ENCODE measurements around the gene TMEM92. TPM values are rescaled to one million over a fixed set of nuclear protein-coding genes. Genes with fewer than 3 reads are reported as not detected.

TMEM92 gene
- total and polyA plus RNA-seq, 7 donors: 0.01 to 0.07 TPM; not detected in 5

- Histone ChIP-seq H3K9me3 (no peaks in the 10 kb centered on the region), H3K4me1 (no peaks in the 10 kb centered on the region), H3K27ac (no peak overlapping the region), H3K27me3 (ENCODE audit: insufficient read depth in 3 of 3, low read length in 2 of 3) (peaks cover 0 to 45% (median 17%) of the 10 kb centered on the region in 3 donors), H3K4me3 (no peak overlapping the region), H3K36me3 (ENCODE audit: insufficient read depth in 1 of 2, low read depth in 1 of 2) (no peaks in the 10 kb centered on the region)
- 36 to 39% (median 37%) methylated on average over 8 of the region's 8 CpGs for WGBS, 3 donors
- no peak for TF ChIP-seq CTCF (IDR thresholded peaks at IDR 0.05)
- intact Hi-C loops (cut with DNase I): loop anchor here in 1 of 2 donors (10.0 kb wide), 1 partner anchor 242 kb away; no protein-coding TSS in a partner anchor
- DNase-seq (peak in 1 of 2 donors; percentile 12), ATAC-seq (no peak)
Observed at GRCh38 chr17:50276588-50277356, 2.5 kb downstream of the TMEM92 start.

GRCh38 chr17:50277357-50277754 lies 3.1 kb downstream of the TMEM92 start:
- no peaks in the 10 kb centered on the region for H3K4me1 ChIP-seq
- ATAC-seq: no peak
- WGBS, 3 donors: 23 to 25% (median 24%) methylated on average over 5 of the region's 5 CpGs
- H3K9me3 ChIP-seq: no peaks in the 10 kb centered on the region
- H3K27ac ChIP-seq: no peak overlapping the region
- H3K27me3 ChIP-seq (ENCODE audit: insufficient read depth in 3 of 3, low read length in 2 of 3): peaks cover 0 to 45% (median 17%) of the 10 kb centered on the region in 3 donors
- intact Hi-C loops (cut with DNase I): loop anchor here in 1 of 2 donors (10.0 kb wide), 1 partner anchor 243 kb away; no protein-coding TSS in a partner anchor
- no peak for TF ChIP-seq CTCF (IDR thresholded peaks at IDR 0.05)
- peak in 1 of 2 donors; percentile 28 for DNase-seq
- H3K4me3 ChIP-seq: no peak overlapping the region
- no peaks in the 10 kb centered on the region for H3K36me3 ChIP-seq (ENCODE audit: insufficient read depth in 1 of 2, low read depth in 1 of 2)

GRCh38 chr17:50278526-50279180 lies 4.4 kb downstream of the TMEM92 start:
- intact Hi-C loops (cut with DNase I): loop anchor here in 1 of 2 donors (10.0 kb wide), 1 partner anchor 244 kb away; no protein-coding TSS in a partner anchor
- no peak for TF ChIP-seq CTCF (IDR thresholded peaks at IDR 0.05)
- Histone ChIP-seq H3K27ac (no peak overlapping the region), H3K4me1 (no peaks in the 10 kb centered on the region), H3K27me3 (ENCODE audit: insufficient read depth in 3 of 3, low read length in 2 of 3) (peaks cover 0 to 40% (median 17%) of the 10 kb centered on the region in 3 donors), H3K9me3 (no peaks in the 10 kb centered on the region), H3K36me3 (ENCODE audit: insufficient read depth in 1 of 2, low read depth in 1 of 2) (no peaks in the 10 kb centered on the region), H3K4me3 (no peak overlapping the region)
- DNase-seq: peak in 1 of 2 donors; percentile 32
- ATAC-seq: no peak
- 84 to 86% (median 85%) methylated on average over 13 to 14 of the region's 14 CpGs for WGBS, 3 donors

GRCh38 chr17:50279181-50279526 lies 4.9 kb downstream of the TMEM92 start:
- no peak for DNase-seq
- no peak for TF ChIP-seq CTCF (IDR thresholded peaks at IDR 0.05)
- Histone ChIP-seq H3K36me3 (ENCODE audit: insufficient read depth in 1 of 2, low read depth in 1 of 2) (no peaks in the 10 kb centered on the region), H3K4me3 (no peak overlapping the region), H3K9me3 (no peaks in the 10 kb centered on the region), H3K4me1 (no peaks in the 10 kb centered on the region), H3K27ac (no peak overlapping the region), H3K27me3 (ENCODE audit: insufficient read depth in 3 of 3, low read length in 2 of 3) (peaks cover 0 to 35% (median 14%) of the 10 kb centered on the region in 3 donors)
- intact Hi-C loops (cut with DNase I): loop anchor here in 1 of 2 donors (10.0 kb wide), 1 partner anchor 244 kb away; no protein-coding TSS in a partner anchor
- 58 to 75% (median 66%) methylated on average over 4 of the region's 4 CpGs for WGBS, 3 donors
- no peak for ATAC-seq
